GM18873 (cell line): ENCODE data around the gene RNF222.

Source experiments
- ATAC-seq: cut with Tn5 transposase; IDR thresholded peaks from one replicate; pipeline ENCODE4 v1.9.1; 2021; ENCODE audit warnings: mild to moderate bottlenecking, moderate library complexity, moderate number of reproducible peaks; ENCODE audit not compliant: unreplicated experiment, low FRiP score

RNF222 gene, protein sequence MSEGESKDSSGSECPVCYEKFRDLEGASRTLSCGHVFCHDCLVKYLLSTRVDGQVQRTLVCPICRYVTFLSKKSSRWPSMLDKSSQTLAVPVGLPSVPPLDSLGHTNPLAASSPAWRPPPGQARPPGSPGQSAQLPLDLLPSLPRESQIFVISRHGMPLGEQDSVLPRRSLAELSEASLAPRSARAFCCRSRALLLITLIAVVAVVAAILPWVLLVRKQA

DNA sequence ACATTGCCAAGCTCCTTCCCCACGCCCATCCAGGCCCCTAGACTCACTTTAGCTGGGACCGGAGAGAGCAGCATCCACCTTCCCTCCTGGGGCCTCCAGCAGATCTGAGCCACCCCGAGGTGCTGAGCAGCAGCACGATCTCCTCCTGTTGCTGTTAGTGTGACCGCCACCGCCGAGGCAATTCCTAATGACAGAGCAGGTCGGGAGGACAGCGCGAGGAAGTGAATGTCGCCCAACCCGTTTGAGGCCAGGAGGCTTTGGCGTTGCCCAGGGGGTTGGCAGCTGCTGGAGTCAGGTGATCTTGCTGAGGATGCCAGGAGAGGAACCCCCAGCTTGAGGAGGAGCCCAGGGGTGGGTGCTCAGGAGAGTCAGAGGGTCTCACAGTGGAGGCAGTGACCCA is at the start of gene RNF222:
RNF222 (minus strand) TSS at position 192 of the 400 bp plus-strand sequence. CDS start 4,366 bp downstream, outside the sequence.
- no peak for ATAC-seq

DNA sequence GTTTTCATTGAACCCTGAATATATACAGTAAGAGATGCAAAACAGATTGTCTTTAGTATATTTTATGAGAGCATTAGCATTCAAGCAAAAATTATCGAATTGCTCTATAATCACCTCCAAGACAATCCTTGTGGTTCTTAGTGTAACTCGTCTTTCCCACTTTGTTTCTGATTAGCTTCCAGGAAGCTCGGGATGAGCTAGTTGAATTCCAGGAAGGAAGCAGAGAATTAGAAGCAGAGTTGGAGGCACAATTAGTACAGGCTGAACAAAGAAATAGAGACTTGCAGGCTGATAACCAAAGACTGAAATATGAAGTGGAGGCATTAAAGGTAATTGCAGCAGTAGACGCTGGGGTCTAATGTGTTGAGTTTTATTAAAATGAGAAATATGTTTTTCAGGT is 47.9 kb upstream of the RNF222 start:
- no peak for ATAC-seq

DNA sequence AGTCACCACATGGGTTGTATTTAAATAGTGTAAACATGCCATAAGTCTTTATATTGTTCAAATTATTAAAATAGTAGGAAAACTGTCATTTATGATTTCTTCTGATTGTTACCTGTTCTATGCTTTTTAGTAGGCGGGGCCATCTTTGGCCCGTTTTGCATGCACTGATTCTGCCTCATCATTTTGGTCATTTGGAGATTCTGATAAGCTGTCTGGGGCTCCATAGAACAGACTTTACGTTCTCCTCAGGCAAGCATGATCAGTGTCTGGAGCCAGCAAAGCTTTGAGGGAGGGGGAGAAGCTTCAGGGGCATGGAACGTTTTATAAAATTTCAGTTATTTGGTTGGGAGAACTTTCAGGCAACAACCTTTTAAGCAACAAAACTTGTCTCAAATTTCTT is 46.9 kb upstream of the RNF222 start:
- no peak for ATAC-seq

DNA sequence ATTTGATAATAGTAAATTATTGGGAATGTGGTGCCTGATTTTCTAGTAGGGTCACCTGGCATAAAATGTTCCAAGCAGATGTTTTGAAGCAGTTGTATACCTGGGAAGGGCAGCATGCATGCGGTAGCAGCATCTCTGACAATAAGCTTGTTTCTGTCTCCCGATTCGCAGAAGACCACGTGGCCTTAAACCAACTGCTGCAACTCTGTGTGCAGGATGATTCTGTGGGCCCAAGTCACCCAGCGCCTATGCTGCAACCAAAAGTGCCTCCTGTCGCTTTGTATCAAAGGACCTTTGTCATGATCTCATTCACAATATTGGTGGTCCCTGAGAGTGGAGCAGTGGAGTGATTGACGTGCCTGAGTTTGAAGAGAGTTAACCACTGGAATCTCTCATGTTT is 46.1 kb upstream of the RNF222 start:
- no peak for ATAC-seq

DNA sequence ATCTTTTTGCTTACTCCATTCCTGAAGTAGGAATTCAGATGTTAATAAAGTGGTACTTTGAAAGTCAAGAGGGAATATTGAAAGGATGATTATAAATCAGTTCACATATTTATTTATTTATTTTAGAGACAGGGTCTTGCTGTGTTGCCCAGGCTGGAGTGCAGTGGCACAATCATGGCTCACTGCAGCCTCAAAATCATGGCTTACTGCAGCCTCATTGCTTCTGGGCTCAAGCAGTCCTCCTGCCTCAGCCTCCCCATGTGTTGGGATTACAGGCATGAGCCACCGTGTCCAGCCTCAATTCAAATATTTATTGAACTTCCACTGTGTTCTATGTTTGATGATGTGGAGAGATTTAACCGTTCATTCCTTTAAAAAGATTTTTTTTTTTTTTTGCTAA is 44.7 kb upstream of the RNF222 start:
- ATAC-seq: no peak

DNA sequence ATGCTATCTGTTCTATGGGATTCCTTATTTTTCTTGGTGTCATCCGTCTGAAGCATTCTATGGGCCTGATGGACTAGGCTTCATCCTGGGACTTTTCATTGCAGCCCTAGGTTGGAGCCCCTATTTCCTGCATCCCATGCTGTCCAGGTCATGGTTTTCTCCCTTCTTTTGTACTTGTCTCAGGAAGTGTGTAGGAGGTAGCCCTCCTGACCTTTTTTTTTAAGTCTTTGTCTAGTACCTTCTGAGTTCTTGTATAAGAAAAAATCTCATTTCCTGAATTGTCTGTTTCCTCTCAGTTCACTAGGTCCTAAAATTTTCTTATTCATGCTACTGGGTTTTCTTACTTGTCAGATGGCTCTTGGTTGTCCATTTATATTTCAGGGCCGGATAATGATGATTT is 44.1 kb upstream of the RNF222 start:
- no peak for ATAC-seq

DNA sequence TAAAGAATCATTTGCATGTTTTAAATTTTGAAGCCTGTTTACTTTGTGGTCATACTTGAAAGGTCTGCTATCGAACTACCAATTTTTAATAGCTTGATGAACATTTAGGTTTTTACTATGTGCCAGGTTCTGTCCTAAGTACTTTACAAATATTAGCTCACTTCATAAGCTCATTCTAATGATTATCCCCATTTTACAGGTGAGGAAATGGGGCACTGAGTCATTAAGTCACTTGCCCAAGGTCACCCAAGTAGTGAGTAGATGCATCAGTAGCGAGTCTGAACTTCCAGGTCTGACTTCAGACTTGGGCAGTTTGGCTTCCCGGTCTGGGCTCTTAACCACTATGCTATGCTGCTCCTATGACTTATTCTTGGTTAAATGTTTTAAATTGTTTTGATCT is 42.1 kb upstream of the RNF222 start:
- ATAC-seq: no peak

DNA sequence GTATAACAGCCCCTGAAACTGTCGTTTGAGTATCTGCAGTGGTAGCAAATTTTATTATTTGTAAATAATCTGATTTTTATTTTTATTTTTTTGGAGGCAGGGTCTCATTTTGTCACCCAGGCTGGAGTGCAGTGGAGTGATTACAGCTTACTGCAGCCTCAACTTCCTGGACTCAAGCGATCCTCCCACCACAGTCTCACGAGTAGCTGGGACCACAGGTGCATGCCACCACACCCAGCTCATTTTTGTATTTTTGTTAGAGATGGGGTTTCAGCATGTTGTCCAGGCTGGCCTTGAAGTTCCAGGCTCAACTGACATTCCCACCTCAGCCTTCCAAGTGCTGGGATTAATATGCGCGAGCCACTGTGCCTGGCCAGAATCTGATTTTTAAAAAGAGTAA is 40.8 kb upstream of the RNF222 start:
- ATAC-seq: no peak

DNA sequence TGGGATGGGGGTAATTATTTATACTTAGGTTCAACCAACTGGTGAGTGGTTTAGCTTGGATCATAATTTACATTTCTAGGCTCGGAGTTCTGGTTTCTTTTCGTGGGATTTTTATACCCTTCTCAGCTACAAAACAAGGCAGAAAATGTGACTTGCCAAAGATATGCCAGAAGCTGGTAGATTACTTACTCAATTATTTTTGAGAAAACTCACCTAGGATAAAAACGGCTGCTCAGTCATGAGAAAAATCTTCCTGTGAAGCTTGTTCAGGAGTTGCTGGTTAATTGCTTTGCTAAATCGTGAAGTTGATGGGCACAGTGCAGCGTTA is 39.2 kb upstream of the RNF222 start:
- no peak for ATAC-seq

DNA sequence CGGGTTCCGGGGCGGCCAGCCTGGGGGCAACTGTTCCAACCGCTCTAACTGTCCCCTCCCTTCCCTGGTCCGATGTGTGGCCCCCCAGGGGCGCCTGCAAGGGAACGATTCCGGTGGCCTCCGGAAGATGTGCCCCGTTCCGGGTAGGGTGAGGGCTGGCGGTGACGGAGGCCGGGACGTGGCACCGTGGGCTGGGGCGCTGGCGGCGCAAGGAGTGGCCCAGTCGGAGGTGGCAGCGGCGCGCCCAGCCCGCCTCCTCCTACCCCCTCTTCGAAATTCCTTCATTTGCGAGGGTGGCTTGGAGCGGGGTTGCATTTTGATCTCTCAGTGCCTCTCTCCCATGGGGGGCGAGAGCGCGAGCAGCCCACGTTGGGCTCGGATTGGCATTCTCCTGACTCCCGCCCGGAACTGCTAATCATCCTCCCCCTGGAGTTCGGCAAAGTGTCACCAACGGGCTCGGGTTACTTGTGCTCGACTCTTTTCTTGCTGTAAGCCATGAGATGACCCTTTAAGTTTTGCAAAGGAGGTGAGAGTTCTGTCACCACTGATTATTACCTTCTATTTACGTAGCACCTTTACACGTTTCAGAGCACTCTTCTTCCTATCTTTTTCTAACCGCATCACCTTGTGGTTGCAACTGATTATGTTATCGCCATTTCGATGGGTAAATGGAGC is 38.7 kb upstream of the RNF222 start:
- peak; percentile 46 for ATAC-seq

DNA sequence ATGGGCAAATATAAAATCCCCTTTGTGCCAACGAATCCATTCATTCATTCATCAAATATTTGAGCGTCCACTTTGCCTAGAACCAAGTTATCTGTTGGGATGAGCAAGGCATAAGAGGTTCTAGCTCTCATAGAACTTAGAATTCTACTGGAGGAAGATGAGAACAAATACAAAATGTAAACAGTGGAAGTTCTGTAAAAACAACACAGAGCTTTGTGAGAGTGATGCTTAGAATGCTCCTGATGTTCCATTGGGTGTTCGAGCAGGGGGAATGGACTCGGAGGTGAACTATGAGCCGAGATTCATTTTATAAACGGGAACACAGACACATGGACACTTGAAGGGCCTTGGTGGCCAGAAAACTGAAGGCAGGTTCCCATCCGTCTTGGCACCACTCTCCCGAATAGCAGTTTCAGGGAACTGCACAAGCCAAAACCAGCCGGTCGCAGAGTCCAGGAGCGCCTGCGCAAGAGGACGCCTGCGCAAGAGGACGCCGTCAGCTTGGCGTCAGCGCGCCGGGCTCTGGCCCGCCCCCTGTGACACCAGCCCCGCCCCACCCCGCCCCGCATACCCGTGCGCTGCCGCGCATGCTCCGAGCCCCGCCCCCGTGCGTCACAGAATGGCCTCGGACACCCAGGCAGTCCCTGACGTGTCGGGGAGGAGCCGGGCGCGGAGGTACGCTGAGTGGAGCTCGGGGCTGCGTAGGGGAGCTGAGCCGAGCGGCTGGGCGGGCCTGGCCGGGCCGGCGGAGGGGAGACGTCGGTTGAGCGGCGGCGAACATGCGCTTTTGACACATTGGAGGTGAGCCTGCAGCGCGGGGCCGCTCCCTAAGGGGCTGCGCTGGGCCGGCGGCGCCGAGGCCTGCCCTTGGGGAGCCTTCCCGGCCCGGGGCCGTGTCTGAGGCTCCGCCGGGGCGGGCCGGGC is 37.9 kb upstream of the RNF222 start, which contains the start of gene NDEL1:
NDEL1 (plus strand) TSS at position 640 of the 924 bp plus-strand sequence. CDS start 8,388 bp downstream, outside the sequence.
- ATAC-seq: peak; percentile 91

DNA sequence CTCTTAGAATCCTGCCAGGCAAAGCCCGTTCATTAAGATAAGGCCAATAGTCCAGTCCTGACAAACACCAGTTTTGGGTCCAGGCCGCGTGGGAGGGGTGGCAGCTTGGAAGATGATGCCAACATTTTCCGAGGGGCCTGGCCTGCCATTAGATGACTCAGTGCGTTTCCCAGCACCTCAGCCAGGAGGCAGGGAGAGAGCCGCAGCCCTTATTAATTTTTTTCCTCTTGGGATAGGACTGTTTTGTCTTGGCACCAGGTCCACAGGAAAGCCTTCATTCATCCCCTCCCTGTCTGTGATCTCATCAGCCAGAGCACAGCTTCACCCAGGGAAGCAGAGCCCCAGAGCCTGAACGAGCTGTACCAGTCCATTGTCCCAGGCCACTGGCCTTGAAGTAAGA is 33.3 kb upstream of the RNF222 start:
- no peak for ATAC-seq

DNA sequence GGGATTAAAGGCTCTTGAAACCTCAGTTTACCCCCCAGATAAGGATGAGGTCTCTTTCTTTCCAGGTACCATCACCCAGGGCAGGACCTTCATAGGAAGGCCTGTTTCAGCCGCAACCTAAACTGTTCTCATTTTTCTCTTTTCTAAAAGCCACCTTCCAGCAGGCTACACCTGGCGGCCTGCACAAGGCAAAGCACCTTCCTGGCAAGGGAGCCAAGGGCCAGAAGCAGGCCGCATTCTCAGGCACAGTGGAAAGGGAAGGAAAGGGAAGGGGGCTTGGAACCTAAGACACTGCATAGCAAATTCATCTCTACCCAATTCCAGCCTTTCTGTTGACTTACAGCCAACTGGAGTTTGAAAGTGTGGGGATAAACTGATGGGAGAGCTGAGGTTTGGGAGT is 29.2 kb upstream of the RNF222 start:
- ATAC-seq: no peak

DNA sequence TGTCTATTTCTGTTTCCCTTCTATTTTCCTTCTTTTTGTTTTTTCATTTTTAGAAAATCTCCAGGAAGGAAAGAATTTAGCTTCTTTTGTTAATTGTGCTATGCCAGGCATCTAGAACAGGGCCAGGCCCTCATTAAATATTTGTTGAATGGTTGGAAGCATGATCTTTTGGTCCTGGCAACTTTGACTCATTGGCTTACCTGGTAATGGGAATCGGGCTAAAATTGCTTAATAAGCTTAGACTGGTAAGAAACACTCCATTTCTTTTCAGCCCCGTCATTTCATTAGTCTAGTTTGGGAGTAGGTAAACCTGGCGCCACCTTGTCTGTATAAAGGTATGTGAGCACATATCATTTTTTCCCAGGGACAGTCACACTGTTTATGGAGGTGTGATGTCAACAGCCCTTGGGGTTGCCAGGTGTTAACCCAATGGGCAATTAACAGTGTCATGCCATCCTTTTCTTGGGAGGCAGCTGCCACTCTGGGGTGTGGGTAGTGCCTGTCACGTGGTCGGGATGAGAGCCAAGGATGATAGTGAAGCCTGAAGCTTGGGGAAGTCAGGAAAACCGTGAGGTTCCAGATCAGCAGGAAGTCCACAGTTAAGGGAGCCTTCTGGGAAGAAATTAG is 28.6 kb upstream of the RNF222 start:
- ATAC-seq: no peak

DNA sequence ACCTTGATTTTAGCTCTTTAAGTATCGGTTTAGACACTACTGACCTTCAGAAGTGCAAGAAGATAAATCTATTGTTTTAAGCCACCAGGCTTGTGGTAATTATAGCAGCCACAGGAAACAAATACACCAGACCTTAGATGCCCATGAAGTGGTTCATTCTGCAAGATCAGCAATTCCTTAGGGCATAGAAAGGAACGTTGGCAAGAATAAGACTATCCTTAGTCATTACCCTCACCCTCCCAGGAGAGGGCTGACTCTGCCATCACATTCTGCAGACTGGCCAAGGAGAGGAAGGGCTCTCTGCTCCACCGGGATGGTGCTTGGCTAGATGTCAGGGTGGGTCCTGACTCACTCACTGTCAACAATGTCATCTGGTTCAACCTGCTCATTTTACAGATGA is 23.9 kb upstream of the RNF222 start:
- no peak for ATAC-seq

DNA sequence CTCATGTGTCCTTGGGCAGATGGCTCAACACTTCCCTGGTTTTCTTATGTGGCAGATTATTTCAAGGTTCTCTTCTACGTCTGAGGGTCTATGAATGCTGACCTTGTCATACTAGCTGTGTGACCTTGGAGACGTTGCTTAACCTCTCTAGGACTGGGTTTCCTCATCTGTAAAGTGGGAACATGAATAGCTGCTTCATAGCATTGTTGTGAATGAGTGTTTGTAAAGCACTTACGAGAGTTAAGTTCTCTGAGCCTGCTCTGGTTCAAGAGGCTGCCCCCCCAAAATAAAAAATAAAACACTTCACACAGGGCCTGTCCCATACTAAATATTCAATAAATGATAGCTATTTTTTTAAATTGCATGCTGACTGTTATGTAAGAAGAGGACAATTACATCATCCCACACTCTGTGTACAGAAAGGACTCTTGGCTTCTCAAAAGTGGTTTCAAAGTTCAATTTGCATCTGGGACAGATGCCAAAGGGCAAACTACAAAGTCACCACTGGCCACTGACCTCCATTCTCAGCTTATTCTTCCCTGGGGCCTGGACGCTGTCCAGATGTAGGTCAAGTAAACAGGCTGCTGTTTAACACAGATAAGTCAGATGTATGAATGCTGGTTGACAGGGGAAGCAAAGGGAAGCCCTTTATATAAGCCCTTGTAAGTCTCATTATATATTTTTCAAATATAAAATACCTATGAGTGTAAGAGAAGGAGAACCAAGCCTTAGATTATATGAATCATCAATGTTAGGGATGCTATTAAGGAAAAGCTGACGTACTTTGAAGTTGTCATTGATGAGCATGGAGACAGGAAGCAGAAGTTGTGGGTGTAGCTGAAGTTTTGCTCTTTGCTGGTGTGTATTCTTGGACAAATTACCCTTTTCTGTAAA is 22.7 kb upstream of the RNF222 start:
- no peak for ATAC-seq

DNA sequence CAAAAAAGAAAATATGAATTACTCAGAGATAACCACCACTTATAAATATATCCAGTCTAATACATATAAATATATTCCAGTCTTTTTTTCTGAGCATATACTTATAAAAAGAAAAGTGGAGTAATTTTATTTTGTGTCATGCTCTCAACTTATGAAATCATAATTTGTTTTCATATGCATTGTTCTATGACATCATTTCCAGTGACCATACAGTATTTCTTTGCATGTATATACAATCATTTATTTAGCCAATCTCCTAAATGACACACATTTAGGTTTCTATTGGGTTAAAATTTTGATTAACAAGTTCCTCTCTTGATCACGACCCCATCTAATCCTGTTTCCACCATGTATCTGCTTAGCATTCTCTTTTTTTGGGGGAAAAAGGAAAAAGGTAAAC is 21.7 kb upstream of the RNF222 start:
- no peak for ATAC-seq

DNA sequence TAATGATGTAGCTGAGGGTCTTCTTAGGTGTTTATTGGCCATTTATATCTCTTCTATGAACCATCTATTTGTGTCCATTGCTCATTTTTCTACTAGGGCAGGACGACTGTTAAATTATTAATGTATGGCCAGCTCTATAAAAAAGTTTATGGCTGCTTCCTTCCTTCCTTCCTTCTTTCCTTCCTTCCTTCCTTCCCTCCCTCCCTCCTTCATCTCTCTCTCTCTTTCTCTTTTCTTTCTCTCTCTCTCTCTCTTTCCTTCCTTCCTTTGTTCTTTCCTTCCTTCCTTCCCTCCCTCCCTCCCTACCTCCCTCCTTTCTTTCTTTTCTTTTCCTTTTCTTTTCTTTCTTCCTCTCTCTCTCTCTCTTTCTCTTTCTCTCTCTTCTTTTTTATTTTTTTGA is 20.8 kb upstream of the RNF222 start:
- no peak for ATAC-seq

DNA sequence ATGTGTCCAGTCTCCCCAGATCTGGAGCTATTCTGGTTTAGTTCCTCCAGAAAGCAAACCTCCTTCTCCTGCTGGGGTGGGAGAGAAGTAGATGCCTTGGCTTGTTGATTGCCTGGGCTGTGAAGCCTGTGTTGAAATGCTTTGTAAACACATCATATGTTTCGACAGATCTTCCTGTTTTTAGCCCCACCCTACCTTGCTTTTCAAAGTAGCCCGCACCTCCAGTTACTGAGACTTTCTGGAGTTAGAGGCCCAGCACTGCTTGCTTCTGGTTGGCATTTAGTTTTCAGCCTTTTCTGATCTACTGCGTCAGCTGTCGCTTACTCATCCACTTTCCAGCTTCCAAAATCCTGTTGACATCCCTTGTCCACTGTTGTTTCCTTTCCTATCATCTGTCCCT is 20.2 kb upstream of the RNF222 start:
- no peak for ATAC-seq

DNA sequence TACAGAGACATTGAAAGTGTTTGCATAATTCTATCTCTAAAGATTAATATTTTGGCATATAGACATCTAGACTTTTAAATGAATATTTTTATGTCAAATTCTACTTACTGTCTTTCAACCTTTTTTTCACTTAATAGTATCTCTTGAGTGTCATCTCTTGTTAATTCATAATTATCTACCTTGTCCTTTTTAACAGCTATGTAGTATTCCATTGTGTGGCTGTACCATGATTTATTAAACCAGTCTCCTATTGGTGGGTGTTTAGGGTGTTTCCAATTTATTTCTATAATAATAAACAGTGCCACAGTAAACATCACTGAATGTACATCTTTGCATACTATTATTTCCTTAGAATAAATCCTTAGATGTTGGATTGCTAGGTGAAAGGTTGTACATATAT is 16.3 kb upstream of the RNF222 start:
- ATAC-seq: no peak
